ENCODE results near the gene RELCH. TPM values are rescaled to one million over a fixed set of nuclear protein-coding genes. Genes with fewer than 3 reads are reported as not detected.

The RELCH gene
- total RNA-seq, 1 donor from 2014 or later = 11.5 TPM

- intact Hi-C loops (cut with micrococcal nuclease) = no loop called here
- ATAC-seq = peak; percentile 42
- peak; percentile 46 for DNase-seq
Measured at GRCh38 chr18:62331581-62332356, 144.7 kb downstream of the RELCH start.

GRCh38 chr18:62332431-62332830 is 145.4 kb downstream of the RELCH start:
- ATAC-seq (no peak), DNase-seq (no peak)
- intact Hi-C loops (cut with micrococcal nuclease) = no loop called here

- intact Hi-C loops (cut with micrococcal nuclease) = no loop called here
- no peak for ATAC-seq
- no peak for DNase-seq
Measured at GRCh38 chr18:62332964-62333695, 146.1 kb downstream of the RELCH start.

GRCh38 chr18:62334120-62334519 is 147.1 kb downstream of the RELCH start:
- ATAC-seq = no peak
- intact Hi-C loops (cut with micrococcal nuclease) = no loop called here
- DNase-seq = no peak

- DNase-seq = no peak
- intact Hi-C loops (cut with micrococcal nuclease) = no loop called here
- ATAC-seq = no peak
Measured at GRCh38 chr18:62335494-62335893, 148.4 kb downstream of the RELCH start.

- intact Hi-C loops (cut with micrococcal nuclease) = no loop called here
- no peak for DNase-seq
- no peak for ATAC-seq
Measured at GRCh38 chr18:62336618-62337017, 149.6 kb downstream of the RELCH start.

- intact Hi-C loops (cut with micrococcal nuclease) = no loop called here
- DNase-seq = no peak
- no peak for ATAC-seq
Measured at GRCh38 chr18:62337336-62337735, 150.3 kb downstream of the RELCH start.

GRCh38 chr18:62338446-62339105 is 151.5 kb downstream of the RELCH start:
- no peak for ATAC-seq
- intact Hi-C loops (cut with micrococcal nuclease) = no loop called here
- DNase-seq = no peak

- DNase-seq (no peak), ATAC-seq (peak; percentile 32)
- intact Hi-C loops (cut with micrococcal nuclease) = no loop called here
Measured at GRCh38 chr18:62339106-62339988, 152.3 kb downstream of the RELCH start.

GRCh38 chr18:62340996-62341395 is 153.9 kb downstream of the RELCH start:
- ATAC-seq (no peak), DNase-seq (no peak)
- intact Hi-C loops (cut with micrococcal nuclease) = no loop called here

- DNase-seq (no peak), ATAC-seq (no peak)
- intact Hi-C loops (cut with micrococcal nuclease) = no loop called here
Measured at GRCh38 chr18:62341473-62341872, 154.4 kb downstream of the RELCH start.

GRCh38 chr18:62342884-62343283 is 155.8 kb downstream of the RELCH start:
- intact Hi-C loops (cut with micrococcal nuclease) = no loop called here
- ATAC-seq = no peak
- DNase-seq = no peak

GRCh38 chr18:62343316-62343715 is 156.3 kb downstream of the RELCH start:
- no peak for DNase-seq
- intact Hi-C loops (cut with micrococcal nuclease) = no loop called here
- ATAC-seq = no peak

- DNase-seq = no peak
- intact Hi-C loops (cut with micrococcal nuclease) = no loop called here
- no peak for ATAC-seq
Measured at GRCh38 chr18:62345909-62346308, 158.9 kb downstream of the RELCH start.

- ATAC-seq (no peak), DNase-seq (no peak)
- intact Hi-C loops (cut with micrococcal nuclease) = no loop called here
Measured at GRCh38 chr18:62346333-62347088, 159.5 kb downstream of the RELCH start.

GRCh38 chr18:62347089-62347506 is 160.0 kb downstream of the RELCH start:
- DNase-seq = no peak
- no peak for ATAC-seq
- intact Hi-C loops (cut with micrococcal nuclease) = no loop called here

- no peak for DNase-seq
- intact Hi-C loops (cut with micrococcal nuclease) = no loop called here
- ATAC-seq = no peak
Measured at GRCh38 chr18:62348474-62348873, 161.4 kb downstream of the RELCH start.

GRCh38 chr18:62353170-62353569 is 166.1 kb downstream of the RELCH start:
- no peak for DNase-seq
- intact Hi-C loops (cut with micrococcal nuclease) = no loop called here
- no peak for ATAC-seq

- ATAC-seq = no peak
Measured at GRCh38 chr18:62354151-62354550, 167.1 kb downstream of the RELCH start.

More at GRCh38 chr18:62354151-62354550, 167.1 kb downstream of the RELCH start:
- intact Hi-C loops (cut with micrococcal nuclease) = no loop called here
- DNase-seq = no peak

Measured in left ventricle myocardium superior (tissue), 1 donor.